ENCODE measurements around the gene MAP3K1. TPM values are rescaled to one million over a fixed set of nuclear protein-coding genes. Genes with fewer than 3 reads are reported as not detected.

Gene MAP3K1
- total and polyA plus RNA-seq, 2 experiments from 2014 or later: 12.0 to 38.2 TPM

- no peaks in the 10 kb centered on the region for H3K36me3 ChIP-seq (replicated peaks; ENCODE audit: insufficient read depth, low read depth)
- H2AFZ ChIP-seq: no peak overlapping the region
- no peak overlapping the region for H3K27ac ChIP-seq
- H3K4me2 ChIP-seq: no peak overlapping the region
- H4K20me1 ChIP-seq (ENCODE audit: insufficient read depth, poor library complexity, severe bottlenecking): no peaks in the 10 kb centered on the region
- no peaks in the 10 kb centered on the region for H3K79me2 ChIP-seq
- WGBS (ENCODE audit: low lambda C conversion rate, missing lambda C conversion rate): 96% methylated on average over 5 of the region's 5 CpGs
- no peaks in the 10 kb centered on the region for H3K9me3 ChIP-seq (ENCODE audit: low read depth)
- no peaks in the 10 kb centered on the region for H3K27me3 ChIP-seq
- no peaks in the 10 kb centered on the region for H3K4me1 ChIP-seq (ENCODE audit: insufficient read depth)
- no peaks in the 10 kb centered on the region for H3K9me2 ChIP-seq (replicated peaks; ENCODE audit: insufficient read depth)
- H3K4me3 ChIP-seq: no peak overlapping the region
- no peak for TF ChIP-seq EZH2phosphoT487 (IDR thresholded peaks at IDR 0.05; ENCODE audit: low read depth, severe bottlenecking, unreplicated experiment)
- no peak for TF ChIP-seq CTCF (IDR thresholded peaks at IDR 0.05; ENCODE audit: poor library complexity)
- no peak for TF ChIP-seq EZH2 (IDR thresholded peaks at IDR 0.05; ENCODE audit: borderline replicate concordance)
- DNase-seq (ENCODE audit: low spot score): no peak
Measured at GRCh38 chr5:56893251-56893951, 78.1 kb downstream of the MAP3K1 start.

GRCh38 chr5:56896763-56897162, 81.4 kb downstream of the MAP3K1 start:
- no peak for TF ChIP-seq EZH2phosphoT487 (IDR thresholded peaks at IDR 0.05; ENCODE audit: low read depth, severe bottlenecking, unreplicated experiment)
- no peak for TF ChIP-seq EZH2 (IDR thresholded peaks at IDR 0.05; ENCODE audit: borderline replicate concordance)
- TF ChIP-seq CTCF (IDR thresholded peaks at IDR 0.05; ENCODE audit: poor library complexity): no peak
- H3K79me2 ChIP-seq: no peaks in the 10 kb centered on the region
- no peak overlapping the region for H3K27ac ChIP-seq

GRCh38 chr5:56898213-56898612, 82.9 kb downstream of the MAP3K1 start:
- H4K20me1 ChIP-seq (ENCODE audit: insufficient read depth, poor library complexity, severe bottlenecking): no peaks in the 10 kb centered on the region
- TF ChIP-seq CTCF (IDR thresholded peaks at IDR 0.05; ENCODE audit: poor library complexity) (no peak), EZH2phosphoT487 (IDR thresholded peaks at IDR 0.05; ENCODE audit: low read depth, severe bottlenecking, unreplicated experiment) (no peak), EZH2 (IDR thresholded peaks at IDR 0.05; ENCODE audit: borderline replicate concordance) (no peak)
- no peaks in the 10 kb centered on the region for H3K36me3 ChIP-seq (replicated peaks; ENCODE audit: insufficient read depth, low read depth)
- no peak overlapping the region for H2AFZ ChIP-seq
- no peaks in the 10 kb centered on the region for H3K79me2 ChIP-seq
- WGBS (ENCODE audit: low lambda C conversion rate, missing lambda C conversion rate): 92% methylated on average over 4 of the region's 4 CpGs
- H3K4me2 ChIP-seq: no peak overlapping the region
- H3K27ac ChIP-seq: no peak overlapping the region
- H3K4me3 ChIP-seq: no peak overlapping the region
- H3K4me1 ChIP-seq (ENCODE audit: insufficient read depth): no peaks in the 10 kb centered on the region
- H3K9me3 ChIP-seq (ENCODE audit: low read depth): no peaks in the 10 kb centered on the region
- H3K27me3 ChIP-seq: no peaks in the 10 kb centered on the region
- DNase-seq (ENCODE audit: low spot score): no peak
- no peaks in the 10 kb centered on the region for H3K9me2 ChIP-seq (replicated peaks; ENCODE audit: insufficient read depth)

More at GRCh38 chr5:56896763-56897162, 81.4 kb downstream of the MAP3K1 start:
- Histone ChIP-seq H4K20me1 (ENCODE audit: insufficient read depth, poor library complexity, severe bottlenecking) (no peaks in the 10 kb centered on the region), H3K36me3 (replicated peaks; ENCODE audit: insufficient read depth, low read depth) (no peaks in the 10 kb centered on the region), H3K27me3 (no peaks in the 10 kb centered on the region), H3K4me2 (no peak overlapping the region), H3K4me1 (ENCODE audit: insufficient read depth) (no peaks in the 10 kb centered on the region), H3K4me3 (no peak overlapping the region), H3K9me2 (replicated peaks; ENCODE audit: insufficient read depth) (no peaks in the 10 kb centered on the region), H2AFZ (no peak overlapping the region), H3K9me3 (ENCODE audit: low read depth) (no peaks in the 10 kb centered on the region)
- DNase-seq (ENCODE audit: low spot score): no peak
- WGBS (ENCODE audit: low lambda C conversion rate, missing lambda C conversion rate): 94% methylated on average over 4 of the region's 4 CpGs
